ENCODE measurements around the gene SNX12.

SNX12 gene

DNA sequence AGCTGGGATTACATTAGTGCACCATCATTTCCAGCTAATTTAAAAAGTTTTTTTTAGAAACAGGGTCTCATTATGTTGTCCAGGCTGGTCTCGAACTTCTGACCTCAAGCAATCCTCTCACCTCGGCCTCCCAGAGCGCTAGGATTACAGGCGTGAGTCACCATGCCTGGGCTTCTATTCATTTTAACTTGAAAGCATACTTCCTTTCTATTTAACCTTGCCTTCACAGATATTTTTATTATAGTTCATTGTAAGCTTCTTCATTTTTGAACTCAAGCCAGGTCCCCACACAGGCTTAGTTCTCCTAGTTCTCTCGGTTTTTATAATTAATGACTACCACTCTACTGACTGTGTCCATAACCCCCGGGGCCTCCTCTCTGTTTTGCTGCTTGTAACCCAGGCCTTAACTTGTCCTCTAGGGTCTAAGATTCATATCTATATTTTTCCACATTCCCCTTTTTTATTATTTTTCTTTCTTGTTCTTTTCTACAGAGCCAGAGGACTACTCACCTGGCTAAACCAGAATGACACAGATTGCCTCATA lies 50.7 kb downstream of the SNX12 start (continued):
- TF ChIP-seq, protein P1, sequence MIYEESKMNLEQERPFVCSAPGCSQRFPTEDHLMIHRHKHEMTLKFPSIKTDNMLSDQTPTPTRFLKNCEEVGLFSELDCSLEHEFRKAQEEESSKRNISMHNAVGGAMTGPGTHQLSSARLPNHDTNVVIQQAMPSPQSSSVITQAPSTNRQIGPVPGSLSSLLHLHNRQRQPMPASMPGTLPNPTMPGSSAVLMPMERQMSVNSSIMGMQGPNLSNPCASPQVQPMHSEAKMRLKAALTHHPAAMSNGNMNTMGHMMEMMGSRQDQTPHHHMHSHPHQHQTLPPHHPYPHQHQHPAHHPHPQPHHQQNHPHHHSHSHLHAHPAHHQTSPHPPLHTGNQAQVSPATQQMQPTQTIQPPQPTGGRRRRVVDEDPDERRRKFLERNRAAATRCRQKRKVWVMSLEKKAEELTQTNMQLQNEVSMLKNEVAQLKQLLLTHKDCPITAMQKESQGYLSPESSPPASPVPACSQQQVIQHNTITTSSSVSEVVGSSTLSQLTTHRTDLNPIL (CRISPR knock-in tag; IDR thresholded peaks at IDR 0.05; ENCODE audit: low read depth) = no peak
- TF ChIP-seq CSDC2 (CRISPR knock-in tag; IDR thresholded peaks at IDR 0.05) = no peak
- TF ChIP-seq, protein P2, sequence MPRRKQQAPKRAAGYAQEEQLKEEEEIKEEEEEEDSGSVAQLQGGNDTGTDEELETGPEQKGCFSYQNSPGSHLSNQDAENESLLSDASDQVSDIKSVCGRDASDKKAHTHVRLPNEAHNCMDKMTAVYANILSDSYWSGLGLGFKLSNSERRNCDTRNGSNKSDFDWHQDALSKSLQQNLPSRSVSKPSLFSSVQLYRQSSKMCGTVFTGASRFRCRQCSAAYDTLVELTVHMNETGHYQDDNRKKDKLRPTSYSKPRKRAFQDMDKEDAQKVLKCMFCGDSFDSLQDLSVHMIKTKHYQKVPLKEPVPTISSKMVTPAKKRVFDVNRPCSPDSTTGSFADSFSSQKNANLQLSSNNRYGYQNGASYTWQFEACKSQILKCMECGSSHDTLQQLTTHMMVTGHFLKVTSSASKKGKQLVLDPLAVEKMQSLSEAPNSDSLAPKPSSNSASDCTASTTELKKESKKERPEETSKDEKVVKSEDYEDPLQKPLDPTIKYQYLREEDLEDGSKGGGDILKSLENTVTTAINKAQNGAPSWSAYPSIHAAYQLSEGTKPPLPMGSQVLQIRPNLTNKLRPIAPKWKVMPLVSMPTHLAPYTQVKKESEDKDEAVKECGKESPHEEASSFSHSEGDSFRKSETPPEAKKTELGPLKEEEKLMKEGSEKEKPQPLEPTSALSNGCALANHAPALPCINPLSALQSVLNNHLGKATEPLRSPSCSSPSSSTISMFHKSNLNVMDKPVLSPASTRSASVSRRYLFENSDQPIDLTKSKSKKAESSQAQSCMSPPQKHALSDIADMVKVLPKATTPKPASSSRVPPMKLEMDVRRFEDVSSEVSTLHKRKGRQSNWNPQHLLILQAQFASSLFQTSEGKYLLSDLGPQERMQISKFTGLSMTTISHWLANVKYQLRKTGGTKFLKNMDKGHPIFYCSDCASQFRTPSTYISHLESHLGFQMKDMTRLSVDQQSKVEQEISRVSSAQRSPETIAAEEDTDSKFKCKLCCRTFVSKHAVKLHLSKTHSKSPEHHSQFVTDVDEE (CRISPR knock-in tag; IDR thresholded peaks at IDR 0.05) = no peak
- no peak for TF ChIP-seq ZFP3 (CRISPR knock-in tag; IDR thresholded peaks at IDR 0.05)
- no peak for TF ChIP-seq TCF4 (CRISPR knock-in tag; IDR thresholded peaks at IDR 0.05; ENCODE audit: borderline replicate concordance)
